GM13976 (cell line): Measurements from ENCODE around the gene CNIH3.

ENCODE experiments used
- DNase-seq: peaks from one replicate; pipeline ENCODE4 v3.0.0; 2012; ENCODE audit warnings: low spot score
- CTCF ChIP-seq: IDR thresholded peaks from 2 replicates; pipeline ENCODE4 v1.5.1; 2012; ENCODE audit warnings: borderline replicate concordance, mild to moderate bottlenecking; ENCODE audit not compliant: insufficient read depth; ENCODE audit errors: extremely low read depth, missing control alignments, control extremely low read depth
- in situ Hi-C: fragments of 300-500 bp; cut with MboI; formaldehyde crosslinking; loops from one replicate; pipeline ENCODE4 v1.12.0; 2022; ENCODE audit warnings: low sequenced_read_pairs, mixed read lengths, inconsistent platforms; ENCODE audit not compliant: unreplicated experiment

The CNIH3 gene

GRCh38 chr1:224774378-224774777 lies 158.3 kb downstream of the CNIH3 start:
- no peak for TF ChIP-seq CTCF
- no peak for DNase-seq
- in situ Hi-C loops: no loop called here

- in situ Hi-C loops: no loop called here
- DNase-seq: no peak
Observed at GRCh38 chr1:224777180-224777579, 161.1 kb downstream of the CNIH3 start.

GRCh38 chr1:224779536-224779935 lies 163.4 kb downstream of the CNIH3 start:
- no peak for TF ChIP-seq CTCF
- in situ Hi-C loops: no loop called here
- DNase-seq: no peak

More at GRCh38 chr1:224777180-224777579, 161.1 kb downstream of the CNIH3 start:
- TF ChIP-seq CTCF: no peak

- DNase-seq: no peak
- TF ChIP-seq CTCF: no peak
- in situ Hi-C loops: no loop called here
Observed at GRCh38 chr1:224780736-224781135, 164.6 kb downstream of the CNIH3 start.

GRCh38 chr1:224781800-224782199 lies 165.7 kb downstream of the CNIH3 start:
- in situ Hi-C loops: no loop called here
- DNase-seq: no peak
- no peak for TF ChIP-seq CTCF

- in situ Hi-C loops: no loop called here
- no peak for DNase-seq
- no peak for TF ChIP-seq CTCF
Observed at GRCh38 chr1:224782281-224783000, 166.3 kb downstream of the CNIH3 start.
